Measurements from ENCODE around the gene PKN1. TPM values are rescaled to one million over a fixed set of nuclear protein-coding genes. Genes with fewer than 3 reads are reported as not detected.

Gene PKN1
- total RNA-seq, 1 experiment from 2014 or later, result 205 TPM

GRCh38 chr19:14471436-14472187 is 38.5 kb downstream of the PKN1 start:
- Histone ChIP-seq H3K9me3 (ENCODE audit: control insufficient read depth, insufficient read depth, low read depth, low read length) (no peaks in the 10 kb centered on the region), H3K4me3 (ENCODE audit: low read depth in 2 of 2, low read length in 2 of 2) (no peak overlapping the region), H3K27me3 (ENCODE audit: control insufficient read depth, insufficient read depth, low read length) (no peaks in the 10 kb centered on the region), H3K36me3 (ENCODE audit: control insufficient read depth, insufficient read depth, low read length) (no peaks in the 10 kb centered on the region), H3K27ac (ENCODE audit: low read length) (no peak overlapping the region), H3K4me1 (ENCODE audit: control insufficient read depth, insufficient read depth, low read length) (peaks cover 14% of the 10 kb centered on the region)
- ChIA-PET POLR2A (interaction anchor here (0.5 to 0.6 kb wide), 2 partner anchors 36 to 1683 kb away, joined by 4 to 10 read pairs; no protein-coding TSS in a partner anchor), CTCF (no interaction called here)
- intact Hi-C loops (cut with micrococcal nuclease; ENCODE audit: unreplicated experiment), result no loop called here
- ATAC-seq, result no peak
- TF ChIP-seq, protein P1, sequence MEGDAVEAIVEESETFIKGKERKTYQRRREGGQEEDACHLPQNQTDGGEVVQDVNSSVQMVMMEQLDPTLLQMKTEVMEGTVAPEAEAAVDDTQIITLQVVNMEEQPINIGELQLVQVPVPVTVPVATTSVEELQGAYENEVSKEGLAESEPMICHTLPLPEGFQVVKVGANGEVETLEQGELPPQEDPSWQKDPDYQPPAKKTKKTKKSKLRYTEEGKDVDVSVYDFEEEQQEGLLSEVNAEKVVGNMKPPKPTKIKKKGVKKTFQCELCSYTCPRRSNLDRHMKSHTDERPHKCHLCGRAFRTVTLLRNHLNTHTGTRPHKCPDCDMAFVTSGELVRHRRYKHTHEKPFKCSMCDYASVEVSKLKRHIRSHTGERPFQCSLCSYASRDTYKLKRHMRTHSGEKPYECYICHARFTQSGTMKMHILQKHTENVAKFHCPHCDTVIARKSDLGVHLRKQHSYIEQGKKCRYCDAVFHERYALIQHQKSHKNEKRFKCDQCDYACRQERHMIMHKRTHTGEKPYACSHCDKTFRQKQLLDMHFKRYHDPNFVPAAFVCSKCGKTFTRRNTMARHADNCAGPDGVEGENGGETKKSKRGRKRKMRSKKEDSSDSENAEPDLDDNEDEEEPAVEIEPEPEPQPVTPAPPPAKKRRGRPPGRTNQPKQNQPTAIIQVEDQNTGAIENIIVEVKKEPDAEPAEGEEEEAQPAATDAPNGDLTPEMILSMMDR (IDR thresholded peaks at IDR 0.05), result 0 out of 2 replicates have a peak, but pooled peaks have one; percentile 40
- TF ChIP-seq POLR2AphosphoS5 (IDR thresholded peaks at IDR 0.05; ENCODE audit: low read depth, low read length), result no peak
- no TSS peak for BruUV-seq (replicated peaks)
- in situ Hi-C loops (cut with HindIII; ENCODE audit: low pct_unique_long_range_greater_than_20kb, low sequenced_read_pairs), result no loop called here
- no peak for DNase-seq (ENCODE audit: low read depth, low spot score)

DNA sequence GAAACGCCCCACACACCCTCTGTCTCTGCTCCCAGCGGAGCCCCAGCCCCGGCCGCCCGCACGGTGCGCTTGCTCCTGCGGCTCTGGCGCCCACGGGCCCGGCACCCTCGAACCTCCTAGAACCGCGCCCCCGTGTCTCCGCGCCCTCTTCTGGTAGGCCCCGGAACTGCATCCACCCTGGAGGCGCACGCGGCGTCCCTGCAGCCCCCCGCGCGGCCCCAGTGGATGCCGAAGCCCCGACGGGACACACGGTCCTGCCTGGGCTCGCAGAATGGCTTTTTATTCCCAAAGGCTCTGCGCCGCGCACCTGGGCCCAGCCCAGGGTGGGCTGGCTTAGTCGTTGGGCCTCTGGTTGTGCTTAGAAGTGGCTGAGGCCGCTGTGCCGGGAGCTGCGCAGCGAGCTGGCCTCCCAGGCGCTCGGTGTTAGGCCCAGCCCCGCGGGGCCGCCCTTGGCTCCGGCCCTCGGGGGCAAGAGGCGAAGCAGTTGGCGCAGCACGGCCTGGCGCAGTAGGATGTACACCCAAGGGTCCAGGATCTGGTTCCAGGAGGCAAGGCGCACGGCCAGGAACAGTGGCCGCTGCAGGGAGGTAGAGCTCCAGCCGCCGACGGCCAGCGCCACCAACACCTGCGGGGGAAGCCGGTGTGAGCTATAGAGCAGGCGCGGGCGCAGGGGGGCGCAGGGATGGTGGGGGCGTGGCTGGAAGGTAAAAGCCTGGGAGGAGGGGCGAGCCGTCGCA is 39.3 kb downstream of the PKN1 start:
- H3K9me3 ChIP-seq (ENCODE audit: control insufficient read depth, insufficient read depth, low read depth, low read length), result no peaks in the 10 kb centered on the region
- BruUV-seq (replicated peaks), result no TSS peak
- ATAC-seq (peak; percentile 65), DNase-seq (ENCODE audit: low read depth, low spot score) (no peak)
- no peaks in the 10 kb centered on the region for H3K36me3 ChIP-seq (ENCODE audit: control insufficient read depth, insufficient read depth, low read length)
- intact Hi-C loops (cut with micrococcal nuclease; ENCODE audit: unreplicated experiment), result no loop called here
- TF ChIP-seq, protein P1 (IDR thresholded peaks at IDR 0.05), result peak; percentile 96
- peak; percentile 44; the same call in 1 of the 2 replicates for TF ChIP-seq SIN3A (IDR thresholded peaks at IDR 0.05; ENCODE audit: borderline replicate concordance, insufficient read depth, low read depth, low read length)
- TF ChIP-seq POLR2AphosphoS5 (IDR thresholded peaks at IDR 0.05; ENCODE audit: low read depth, low read length), result no peak; the same call in 1 of the 2 replicates
- TF ChIP-seq REST (IDR thresholded peaks at IDR 0.05; ENCODE audit: insufficient read depth in 1 of 2, low read depth in 2 of 2, low read length in 1 of 2), result no peak
- TF ChIP-seq TCF7L2 (IDR thresholded peaks at IDR 0.05; ENCODE audit: low read depth, low read length), result no peak
- no peak overlapping the region for H3K27ac ChIP-seq (ENCODE audit: low read length)
- H3K27me3 ChIP-seq (ENCODE audit: control insufficient read depth, insufficient read depth, low read length), result no peaks in the 10 kb centered on the region
- peaks cover 20% of the 10 kb centered on the region for H3K4me1 ChIP-seq (ENCODE audit: control insufficient read depth, insufficient read depth, low read length)
- ChIA-PET POLR2A (interaction anchor here (0.6 kb wide), 1 partner anchor 1684 kb away, joined by 10 read pairs; no protein-coding TSS in a partner anchor), CTCF (no interaction called here)
- in situ Hi-C loops (cut with HindIII; ENCODE audit: low pct_unique_long_range_greater_than_20kb, low sequenced_read_pairs), result no loop called here
- H3K4me3 ChIP-seq (ENCODE audit: low read depth in 2 of 2, low read length in 2 of 2), result no peak overlapping the region
